Activated CD4-positive, CD25-positive, alpha-beta regulatory T cell (primary cell): ENCODE results near the gene FBXL20.
"Not testable (repeated sequence)": the region's sequence is repeated elsewhere in the genome, so short reads cannot be mapped to it uniquely, and the experiment has no call there.

Experiments
- DNase-seq, 4 experiments: peaks; one replicate each; lab custom pipeline; 2025; lab: John Stamatoyannopoulos, UW

Gene FBXL20

DNA sequence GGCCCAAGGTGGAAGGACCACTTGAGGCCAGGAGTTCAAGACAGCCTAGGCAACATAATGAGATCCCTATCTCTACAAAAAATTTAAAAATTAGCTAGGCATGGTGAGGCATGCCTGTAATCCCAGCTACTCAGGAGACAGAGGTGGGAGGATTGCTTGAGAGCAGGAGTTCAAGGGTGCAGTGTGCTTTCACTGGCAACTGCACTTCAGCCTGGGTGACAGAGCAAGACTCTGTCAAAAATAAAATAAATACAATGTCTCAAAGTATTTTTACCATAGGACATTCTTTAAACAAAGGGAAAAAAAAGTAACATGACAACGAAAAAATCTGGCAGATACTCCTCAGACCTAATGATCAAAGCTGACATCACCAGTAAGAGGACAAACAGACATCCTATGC, 72.6 kb downstream of the FBXL20 start:
- no peak for DNase-seq

DNA sequence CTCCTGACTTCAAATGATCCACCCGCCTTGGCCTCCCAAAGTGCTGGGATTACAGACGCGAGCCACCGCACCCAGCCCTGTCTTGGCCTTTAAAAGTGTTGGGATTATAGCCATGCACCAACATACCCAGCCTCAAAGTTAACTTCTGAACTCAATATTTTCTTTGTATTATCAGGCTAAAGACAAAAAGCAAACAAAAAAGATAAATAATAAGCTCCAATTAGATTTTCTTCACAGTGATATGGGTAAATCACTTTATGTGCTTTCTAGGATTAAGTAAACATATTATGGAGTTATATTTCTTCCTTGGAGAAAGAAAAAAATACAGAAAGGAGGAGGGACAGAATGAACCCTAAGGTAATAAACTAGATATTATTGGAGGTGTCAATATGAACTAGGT, 74.3 kb downstream of the FBXL20 start:
- no peak for DNase-seq

DNA sequence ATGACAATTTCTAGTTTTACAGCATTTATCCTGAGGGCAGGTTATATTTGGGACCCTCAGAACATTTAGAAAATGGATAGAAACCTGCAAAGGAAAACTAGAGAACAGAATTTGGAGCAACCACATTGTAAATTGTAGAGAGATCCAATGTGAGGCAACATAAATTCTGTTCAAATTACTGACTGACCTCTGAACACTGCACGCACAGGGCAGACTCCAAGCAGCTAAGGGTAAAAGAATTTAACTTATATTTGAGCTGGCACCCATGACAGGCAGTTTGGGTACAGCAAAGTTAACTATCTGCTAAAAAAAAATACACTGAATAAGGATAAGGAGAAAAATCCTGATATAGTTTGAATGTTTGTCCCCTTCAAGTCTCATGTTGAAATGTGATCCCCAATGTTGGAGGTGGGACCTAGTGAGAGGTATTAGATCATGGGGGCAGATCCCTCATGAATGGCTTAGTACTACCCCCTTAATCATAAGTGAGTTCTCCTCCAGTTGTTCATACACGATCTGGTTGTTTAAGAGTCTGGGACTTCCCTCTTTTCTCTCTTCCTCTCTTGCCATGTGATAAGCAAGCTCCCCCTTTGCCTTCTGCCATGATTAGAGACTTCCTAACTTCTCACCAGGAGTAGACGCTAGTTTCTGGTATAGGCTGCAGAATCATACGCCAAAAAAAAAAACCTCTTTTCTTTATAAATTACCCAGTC, 75.7 kb downstream of the FBXL20 start:
- DNase-seq, result no peak

DNA sequence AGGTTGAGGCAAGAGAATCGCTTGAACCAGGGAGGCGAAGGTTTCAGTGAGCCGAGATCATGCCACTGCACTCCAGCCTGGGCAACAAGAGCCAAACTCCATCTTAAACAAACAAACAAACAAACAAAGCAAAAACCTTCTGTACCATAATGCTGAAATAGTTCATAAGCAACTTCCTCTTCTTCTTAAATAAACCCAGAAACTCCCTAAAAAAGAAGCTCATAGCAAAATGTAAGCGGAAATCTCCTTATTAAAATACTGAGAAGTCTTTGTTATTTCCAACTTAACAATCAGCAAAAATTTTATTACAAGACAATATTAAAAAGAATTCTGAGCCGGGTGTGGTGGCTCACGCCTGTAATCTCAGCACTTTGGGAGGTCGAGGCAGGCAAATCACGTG, 82.8 kb downstream of the FBXL20 start:
- no peak for DNase-seq

DNA sequence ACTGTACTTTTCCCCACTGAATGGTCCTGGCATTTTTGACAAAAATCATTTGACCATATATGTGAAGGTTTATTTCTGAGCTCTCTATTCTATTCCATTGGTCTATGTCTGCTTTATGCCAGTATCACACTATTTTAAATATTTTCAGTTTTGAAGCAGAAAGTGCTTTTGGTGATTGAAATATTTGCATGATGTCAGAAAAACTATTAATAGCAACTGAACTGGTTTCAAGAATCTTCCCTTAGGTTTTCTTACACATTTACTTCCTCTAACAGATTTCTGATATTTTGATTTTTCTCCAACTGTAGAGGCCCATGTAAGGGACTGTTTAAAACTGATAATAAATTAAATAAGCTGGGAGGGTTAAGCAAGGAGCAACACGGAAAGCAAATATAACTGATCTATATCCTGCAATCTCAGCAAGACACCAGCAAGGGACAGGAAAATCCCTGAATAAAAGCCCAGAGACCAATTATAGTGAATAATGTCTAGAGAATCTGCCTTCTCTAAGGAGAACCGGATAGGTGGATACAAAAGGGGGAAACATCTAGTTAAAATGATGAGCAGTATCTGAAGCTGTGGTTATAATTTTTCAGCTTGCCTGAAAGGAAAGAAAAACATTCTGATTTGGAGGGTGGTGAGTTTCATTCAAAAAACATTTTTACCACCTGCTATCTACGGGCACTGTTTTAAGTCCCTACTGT, 94.8 kb downstream of the FBXL20 start:
- no peak for DNase-seq

DNA sequence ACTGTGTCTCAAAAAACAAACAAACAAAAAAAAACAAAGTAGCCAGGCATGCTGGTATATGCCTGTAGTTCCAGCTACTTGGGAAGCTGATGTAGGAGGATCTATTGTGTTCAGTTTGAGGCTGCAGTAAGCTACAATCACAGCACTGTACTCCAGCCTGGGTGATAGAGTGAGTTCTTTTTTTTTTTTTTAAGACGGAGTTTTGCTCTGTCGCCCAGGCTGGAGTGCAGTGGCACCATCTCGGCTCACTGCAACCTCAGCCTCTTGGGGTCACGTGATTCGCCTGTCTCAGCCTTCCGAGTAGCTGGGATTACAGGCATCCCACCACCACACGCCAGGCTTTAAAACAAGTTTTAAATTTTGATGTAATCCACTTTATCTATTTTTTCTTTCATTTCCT, 95.4 kb downstream of the FBXL20 start:
- DNase-seq, result no peak

DNA sequence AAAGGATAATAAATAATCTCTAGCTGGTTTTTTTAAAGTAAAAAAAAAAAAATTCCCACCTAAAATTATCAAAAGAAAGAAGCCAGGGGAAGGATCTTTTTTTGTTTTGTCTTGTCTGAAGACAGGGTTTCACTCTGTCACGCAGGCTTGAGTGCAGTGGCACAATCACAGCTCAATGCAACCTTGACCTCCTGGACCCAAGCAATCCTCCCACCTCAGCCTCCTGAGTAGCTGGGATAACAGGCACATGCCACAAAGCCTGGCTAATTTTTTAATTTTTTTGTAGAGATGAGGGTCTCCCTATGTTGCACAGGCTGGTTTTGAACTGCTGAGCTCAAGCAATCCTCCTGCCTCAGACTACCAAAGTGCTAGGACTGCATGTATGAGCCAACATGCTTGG, 97.2 kb downstream of the FBXL20 start:
- no peak for DNase-seq

DNA sequence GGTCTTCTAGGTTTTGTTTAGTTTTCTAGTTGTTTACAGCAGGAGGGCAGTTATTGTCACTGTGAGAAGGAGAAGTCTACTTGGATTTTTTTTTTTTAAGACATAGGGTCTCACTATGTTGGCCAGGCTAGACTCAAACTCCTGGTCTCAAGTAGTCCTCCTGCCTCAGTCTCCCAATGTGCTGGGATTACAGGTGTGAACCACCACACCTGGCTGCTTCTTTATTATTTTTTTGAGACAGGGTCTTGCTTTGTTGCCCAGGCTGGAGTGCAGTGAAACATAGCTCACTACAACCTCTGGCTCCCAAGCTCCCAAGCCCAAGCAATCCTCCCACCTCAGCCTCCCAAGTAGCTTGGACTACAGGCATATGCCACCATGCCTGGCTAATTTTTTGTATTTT, 107.4 kb downstream of the FBXL20 start:
- no peak for DNase-seq

DNA sequence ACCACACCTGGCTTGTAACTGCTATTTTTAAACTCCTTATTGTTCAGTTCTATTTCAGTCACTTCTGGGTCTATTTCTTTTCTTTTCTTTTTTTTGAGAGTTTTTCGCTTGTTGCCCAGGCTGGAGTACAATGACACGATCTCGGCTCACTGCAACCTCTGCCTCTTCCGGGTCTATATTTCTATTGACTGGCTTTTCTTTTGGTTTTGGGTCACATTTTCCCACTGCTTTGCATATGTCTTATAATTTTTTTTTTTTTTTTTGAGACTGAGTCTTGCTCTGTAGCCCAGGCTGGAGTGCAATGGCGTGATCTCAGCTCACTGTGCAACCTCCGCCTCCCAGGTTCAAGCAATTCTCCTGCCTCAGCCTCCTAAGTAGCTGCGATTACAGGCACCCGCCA, 108.9 kb downstream of the FBXL20 start:
- not testable (repeated sequence) for DNase-seq

DNA sequence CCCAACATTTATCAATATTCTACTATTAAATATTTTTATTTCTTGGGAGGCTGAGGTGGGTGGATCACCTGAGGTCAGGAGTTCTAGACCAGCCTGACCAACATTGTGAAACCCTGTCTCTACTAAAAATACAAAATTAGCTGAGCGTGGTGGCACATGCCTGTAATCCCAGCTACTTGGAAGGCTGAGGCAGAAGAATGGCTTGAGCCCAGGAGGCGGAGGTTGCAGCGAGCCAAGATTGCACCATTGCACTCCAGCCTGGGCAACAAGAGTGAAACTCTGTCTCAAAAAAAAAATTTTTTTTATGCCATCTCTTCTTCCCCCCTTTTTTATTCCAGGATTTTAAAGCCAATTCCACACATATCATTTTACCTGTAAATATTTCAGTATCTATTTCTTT, 114.9 kb downstream of the FBXL20 start:
- DNase-seq, result not testable (repeated sequence)

DNA sequence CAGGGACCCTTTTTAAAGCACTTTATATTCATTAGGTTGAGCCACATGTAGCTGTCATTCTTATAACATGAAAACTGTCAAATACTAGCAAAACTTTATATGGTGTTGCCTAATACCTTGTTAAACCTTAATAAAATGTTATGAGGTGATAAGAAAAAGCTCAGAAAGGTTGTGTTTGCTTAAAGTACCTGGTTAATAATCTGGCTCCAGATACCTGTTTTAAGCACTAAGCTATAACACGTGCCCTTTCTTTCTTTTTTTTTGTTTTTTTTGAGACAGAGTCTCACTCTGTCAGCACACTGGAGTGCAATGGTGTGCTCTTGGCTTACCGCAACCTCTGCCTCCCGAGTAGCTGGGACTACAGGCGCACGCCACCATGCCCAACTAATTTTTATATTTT, 116.7 kb downstream of the FBXL20 start:
- no peak for DNase-seq

DNA sequence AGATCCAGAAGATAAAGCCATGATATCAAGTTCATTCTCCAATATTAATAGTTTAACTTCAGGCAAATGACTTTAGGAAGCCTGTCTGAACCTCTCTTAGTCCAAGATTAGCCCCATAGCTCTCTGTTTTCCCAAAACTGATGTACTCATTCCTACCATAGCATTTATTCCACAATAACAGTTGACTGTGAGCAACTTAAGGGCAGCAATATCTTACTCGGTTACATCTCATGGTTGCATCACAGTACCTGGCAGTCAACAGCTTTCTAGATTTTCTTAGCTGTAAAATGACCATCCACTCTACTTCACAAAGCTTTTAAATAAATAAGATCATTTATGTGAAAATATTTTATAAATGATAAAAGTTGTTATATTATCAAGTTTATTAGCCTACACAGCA, 117.5 kb downstream of the FBXL20 start:
- no peak for DNase-seq

DNA sequence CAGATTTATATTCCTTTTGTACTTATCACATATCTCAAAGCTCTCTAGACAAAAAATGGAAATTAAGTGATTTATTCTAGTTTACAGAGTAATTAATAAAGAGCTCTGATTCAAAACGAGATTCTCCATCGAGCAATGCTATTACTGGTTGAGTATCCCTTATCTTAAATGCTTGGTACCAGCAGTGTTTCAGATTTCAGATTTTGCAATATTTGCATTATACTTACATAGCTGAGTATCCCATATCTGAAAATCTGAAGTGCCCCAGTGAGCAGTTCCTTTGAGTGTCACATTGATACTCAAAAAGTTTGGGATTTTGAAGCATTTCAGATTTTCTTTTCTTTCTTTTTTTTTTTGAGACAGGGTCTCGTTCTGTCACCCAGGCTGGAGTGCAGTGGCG, 118.3 kb downstream of the FBXL20 start:
- no peak for DNase-seq

DNA sequence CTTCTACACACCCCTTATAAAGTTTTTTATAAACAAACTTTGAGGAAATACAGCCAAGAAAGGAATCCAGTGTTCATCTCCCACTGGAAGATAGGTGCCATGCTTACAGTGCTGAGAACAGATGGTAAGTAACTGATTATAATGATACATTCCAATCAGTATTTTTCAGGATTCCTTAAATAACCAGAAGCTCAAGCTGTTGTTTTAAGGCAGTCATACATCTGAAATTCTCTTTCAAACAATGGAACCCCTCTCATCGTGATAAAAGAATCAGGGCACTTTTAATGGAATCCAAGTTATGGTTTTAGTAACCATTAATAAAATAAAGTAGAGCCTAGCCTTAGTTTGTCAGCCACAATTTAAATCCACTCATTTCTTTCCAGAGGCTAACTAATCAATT, 119.6 kb downstream of the FBXL20 start:
- DNase-seq, result no peak

DNA sequence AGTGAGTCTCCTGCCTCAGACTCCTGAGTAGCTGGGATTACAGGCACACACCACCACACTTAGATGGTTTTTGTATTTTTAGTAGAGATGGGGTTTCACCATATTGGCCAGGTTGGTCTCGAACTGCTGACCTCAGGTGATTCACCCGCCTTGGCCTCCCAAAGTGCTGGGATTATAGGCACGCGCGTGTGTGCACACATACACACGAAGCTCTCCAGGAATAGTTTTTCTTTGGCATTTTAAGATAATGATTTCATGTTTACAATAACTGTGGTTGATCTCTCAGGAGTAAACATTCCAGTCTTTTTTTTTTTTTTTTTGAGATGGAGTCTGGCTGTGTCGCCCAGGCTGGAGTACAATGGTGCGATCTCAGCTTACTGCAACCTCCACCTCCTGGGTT, 123.2 kb downstream of the FBXL20 start:
- not testable (repeated sequence) for DNase-seq

DNA sequence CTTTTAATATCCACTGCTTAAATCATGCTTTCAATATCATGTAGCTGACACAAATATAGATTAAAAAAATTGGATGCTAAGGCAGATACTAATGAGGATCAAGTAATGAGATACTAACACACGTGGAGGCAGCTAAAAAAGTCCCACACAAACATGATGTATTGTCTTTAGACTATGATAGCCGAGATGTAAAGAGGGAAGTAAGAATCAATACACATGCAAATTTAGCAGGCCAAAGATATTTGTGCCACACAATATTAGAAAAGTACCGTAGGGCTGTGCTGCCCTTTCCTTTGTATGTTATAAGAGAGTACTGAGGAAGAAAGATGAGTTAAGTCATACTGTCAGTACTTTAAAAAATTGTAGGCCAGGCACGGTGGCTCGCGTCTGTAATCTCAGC, 124.3 kb downstream of the FBXL20 start:
- DNase-seq, result no peak

DNA sequence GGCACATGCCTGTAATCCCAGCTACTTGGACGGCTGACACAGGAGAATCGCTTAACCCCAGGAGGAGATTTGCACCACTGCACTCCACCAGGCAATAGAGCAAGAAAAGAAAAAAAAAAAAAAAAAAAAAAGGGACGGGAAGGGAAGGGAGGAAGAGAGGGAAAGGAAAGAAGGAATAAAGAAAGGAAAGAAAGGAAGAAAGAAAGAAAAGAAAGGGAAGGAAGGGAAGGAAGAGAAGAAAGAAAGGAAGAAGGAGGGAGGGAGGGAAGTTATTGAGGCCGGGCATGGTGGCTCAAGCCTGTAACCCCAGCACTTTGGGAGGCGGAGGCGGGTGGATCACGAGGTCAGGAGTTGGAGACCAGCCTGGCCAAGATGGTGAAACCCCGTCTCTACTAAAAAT, 125.3 kb downstream of the FBXL20 start:
- no peak for DNase-seq

DNA sequence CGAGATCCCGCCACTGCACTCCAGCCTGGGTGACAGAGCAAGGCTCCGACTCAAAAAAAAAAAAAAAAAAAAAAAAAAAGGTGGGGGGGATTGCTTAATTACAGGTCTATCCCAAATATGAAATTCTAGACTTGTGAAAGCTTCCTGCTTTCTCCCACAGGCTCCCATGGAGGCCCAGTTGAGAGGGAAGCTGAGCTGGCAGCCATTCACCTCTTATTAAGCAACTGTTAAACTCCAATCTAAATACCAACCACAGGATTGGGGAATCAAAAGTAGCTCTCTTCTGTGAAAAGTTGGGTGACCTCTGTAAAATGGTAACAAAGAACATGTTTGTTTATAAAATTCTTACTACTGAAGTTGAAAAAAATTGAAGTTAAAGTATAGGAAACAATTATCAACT, 129.9 kb downstream of the FBXL20 start:
- no peak for DNase-seq

DNA sequence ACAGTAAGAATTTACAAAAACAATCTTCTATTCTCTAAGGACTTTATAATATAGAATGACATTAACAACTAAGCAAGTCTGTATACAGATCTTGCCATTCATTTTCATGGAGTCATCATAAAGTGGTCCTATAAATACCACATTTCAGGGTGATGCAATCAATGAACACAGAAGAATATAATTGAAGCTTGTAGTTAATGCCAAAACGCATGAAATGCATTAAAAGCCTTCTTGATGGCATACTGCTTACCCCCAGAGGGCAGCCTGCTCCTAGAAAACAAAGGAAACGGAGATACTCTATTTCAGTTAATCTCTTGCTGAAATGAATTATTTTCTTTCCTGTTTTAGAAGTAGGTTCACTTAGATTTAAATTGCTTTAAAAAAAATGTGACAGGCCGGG, 130.5 kb downstream of the FBXL20 start:
- DNase-seq, result no peak

DNA sequence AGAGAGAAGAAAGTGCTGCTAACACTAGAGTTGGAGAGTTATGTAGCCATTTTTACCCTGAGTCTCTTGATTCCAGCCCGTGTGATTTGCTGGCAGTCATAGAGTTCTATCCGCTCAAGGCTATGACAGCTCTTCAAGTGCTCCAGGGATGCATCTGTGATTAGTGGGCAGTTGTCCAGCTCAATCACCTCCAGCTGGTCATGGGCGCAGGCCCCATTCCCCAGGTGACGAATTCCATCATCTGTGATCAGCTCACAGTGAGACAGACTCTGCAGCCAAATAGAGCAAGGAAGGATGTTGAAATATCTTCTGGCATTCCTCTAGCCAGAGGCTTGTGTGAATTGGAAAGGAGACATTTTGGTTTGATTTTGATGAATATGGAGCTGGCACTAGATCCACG, 137.3 kb downstream of the FBXL20 start:
- DNase-seq, result no peak

DNA sequence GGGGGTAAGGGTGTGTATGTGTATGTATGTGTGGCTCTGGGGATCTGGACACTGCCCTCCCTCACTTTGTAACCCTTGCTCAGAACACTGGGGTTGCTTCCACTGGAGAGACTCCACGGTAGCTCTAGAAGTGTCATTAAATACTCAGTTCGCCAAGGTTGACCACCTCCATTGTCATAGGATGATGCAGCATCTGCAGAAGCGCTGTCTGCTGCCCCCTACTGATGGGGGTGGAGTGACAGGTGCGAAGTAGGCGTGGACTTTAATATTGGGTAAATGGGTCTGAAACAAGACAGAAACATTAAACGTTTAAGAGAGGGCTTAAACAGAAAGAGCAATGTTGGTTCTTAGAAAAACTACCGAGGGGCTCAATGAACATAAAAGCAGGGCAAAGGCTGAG, 140.1 kb downstream of the FBXL20 start:
- DNase-seq, result no peak

DNA sequence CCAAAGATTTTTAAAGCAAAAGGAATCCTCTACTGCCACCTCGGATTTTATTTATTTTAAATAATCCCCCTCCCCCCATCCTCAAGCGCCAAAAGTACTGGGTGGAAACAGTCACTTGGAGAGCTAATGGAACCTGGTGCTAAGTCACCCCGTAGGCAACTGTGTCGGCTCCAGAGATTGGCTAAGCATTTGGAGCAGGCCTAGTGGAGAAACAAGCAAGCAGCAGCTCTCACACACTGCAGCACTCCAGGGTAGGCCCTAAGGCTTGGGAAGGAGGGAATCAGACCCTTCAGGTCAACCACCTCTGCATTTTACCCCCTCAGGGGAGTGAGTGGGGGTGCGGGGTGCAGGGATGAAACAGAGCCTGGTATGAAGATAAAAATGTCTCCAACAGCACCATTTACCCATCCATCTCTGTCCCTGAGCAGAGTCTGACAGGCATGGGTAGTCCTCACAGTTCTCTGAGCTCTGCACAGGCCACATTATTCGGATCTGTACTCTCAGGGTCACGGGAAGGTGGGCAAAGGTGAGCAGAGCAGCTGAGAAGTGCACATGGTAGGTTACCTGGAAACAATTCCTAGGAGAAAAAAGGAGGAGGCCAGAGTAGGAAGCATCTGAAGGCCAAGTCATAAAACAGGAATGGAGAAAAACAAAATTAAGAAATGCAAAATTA, 148.5 kb downstream of the FBXL20 start:
- no peak for DNase-seq

DNA sequence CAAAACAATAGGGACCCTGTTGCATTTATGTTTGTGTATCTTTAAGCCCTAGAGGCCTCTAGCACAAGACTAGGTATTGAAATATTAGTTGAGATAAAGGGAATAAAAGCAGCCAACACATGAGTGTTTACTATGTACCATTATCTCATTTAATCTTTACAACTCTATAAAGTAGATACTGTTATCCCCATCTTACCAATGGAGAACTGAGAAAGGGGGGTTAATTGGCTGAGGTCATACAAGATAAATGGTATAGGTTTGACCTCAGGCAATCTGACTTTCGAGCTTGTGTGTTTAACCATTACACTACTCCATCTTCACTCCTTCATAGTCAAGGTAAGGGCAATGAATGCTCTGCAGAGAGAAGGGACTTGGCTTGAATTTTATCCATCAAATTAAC, 149.4 kb downstream of the FBXL20 start:
- no peak for DNase-seq
